B cell (primary cell): ENCODE results near the gene RIPPLY1.

Experiments
- CTCF ChIP-seq: fragments of 200-600 bp; IDR thresholded peaks from one replicate; pipeline ENCODE4 v1.8.0; 2022; ENCODE audit warnings: antibody characterized with exemption, mild to moderate bottlenecking
- EZH2 ChIP-seq: IDR thresholded peaks from 2 replicates; pipeline ENCODE4 v1.6.1; 2012; ENCODE audit warnings: borderline replicate concordance, low read depth, mild to moderate bottlenecking, moderate library complexity, low read length; ENCODE audit not compliant: insufficient read depth, poor library complexity, severe bottlenecking

GRCh38 chrX:106889468-106889867 lies 13.7 kb downstream of the RIPPLY1 start:
- no peak for TF ChIP-seq CTCF
- no peak for TF ChIP-seq EZH2
